Femur (tissue), 1 donor: Measurements from ENCODE around the gene ZBTB20.

Source experiments
- DNase-seq: peaks from one replicate; pipeline ENCODE4 v3.0.0-alpha.2; 2017

ZBTB20 gene

DNA sequence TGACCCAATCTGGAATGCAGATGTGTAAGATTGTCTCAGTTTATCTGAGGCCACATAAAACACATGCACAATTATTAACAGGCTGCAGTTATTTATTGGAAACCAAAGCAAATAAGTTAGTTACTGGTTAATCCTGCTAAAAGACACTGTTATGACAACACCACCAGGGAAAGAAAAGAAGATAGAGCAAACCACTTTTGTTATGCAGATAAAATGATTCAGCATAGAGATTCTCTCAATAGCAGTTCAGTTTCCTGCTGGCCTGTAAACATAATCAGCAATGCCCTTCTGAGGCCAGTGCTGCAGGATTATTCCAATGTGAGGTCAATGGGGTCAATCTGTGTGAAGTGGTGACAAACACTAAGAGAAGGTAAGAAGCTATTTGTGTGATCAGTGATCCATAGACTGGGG is 244.4 kb downstream of the ZBTB20 start:
- DNase-seq, result no peak

DNA sequence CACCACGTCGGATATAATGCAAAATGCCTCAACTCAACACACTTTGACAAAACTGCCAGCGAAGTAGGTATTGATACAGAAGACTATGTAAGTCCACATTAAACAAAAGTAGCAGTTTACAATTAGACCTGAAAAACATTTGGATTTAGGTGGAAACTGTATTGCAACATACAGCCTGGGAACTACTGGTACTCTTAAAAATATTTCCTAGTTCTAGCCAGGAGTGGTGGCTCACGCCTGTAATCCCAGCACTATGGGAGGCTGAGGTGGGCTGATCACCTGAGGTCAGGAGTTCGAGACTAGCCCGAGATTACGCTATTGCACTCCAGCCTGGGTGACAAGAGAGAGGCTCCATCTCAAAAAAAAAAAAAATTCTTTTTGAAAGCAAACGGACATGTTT is 246.2 kb downstream of the ZBTB20 start:
- no peak for DNase-seq

DNA sequence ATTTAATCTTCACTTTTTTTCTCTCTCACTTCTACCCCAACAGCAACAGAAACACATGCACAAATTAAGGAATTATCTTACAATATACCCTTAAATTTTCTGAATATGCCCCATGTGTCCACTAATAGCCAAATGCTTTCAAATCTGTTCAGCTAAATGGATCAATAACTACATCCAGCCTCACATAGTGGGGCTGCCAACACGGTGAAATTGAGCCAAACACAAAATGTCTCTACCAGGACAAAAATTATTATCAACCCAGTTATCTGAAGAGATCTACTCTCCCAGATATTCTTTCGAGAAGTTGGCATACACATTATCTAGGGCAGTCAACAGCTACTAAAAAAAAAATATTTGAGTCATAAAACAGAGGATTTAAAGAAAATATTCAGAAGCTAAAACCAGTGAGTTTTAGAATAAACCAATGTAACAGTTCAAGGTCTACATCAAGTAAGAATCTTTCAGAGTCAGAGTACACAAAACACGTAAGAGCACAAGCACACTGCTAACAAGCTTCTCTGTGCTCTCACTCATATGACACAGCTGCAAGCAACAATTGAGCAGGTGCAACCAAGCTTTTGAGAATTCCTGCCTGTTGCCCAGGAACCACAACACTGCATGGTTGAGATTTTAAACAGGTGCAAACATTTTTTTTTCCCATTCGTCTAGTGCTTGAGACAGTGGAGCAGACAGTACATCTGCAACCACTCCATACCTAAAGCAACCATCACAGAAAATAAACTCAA is 247.7 kb downstream of the ZBTB20 start:
- DNase-seq, result peak; percentile 59

DNA sequence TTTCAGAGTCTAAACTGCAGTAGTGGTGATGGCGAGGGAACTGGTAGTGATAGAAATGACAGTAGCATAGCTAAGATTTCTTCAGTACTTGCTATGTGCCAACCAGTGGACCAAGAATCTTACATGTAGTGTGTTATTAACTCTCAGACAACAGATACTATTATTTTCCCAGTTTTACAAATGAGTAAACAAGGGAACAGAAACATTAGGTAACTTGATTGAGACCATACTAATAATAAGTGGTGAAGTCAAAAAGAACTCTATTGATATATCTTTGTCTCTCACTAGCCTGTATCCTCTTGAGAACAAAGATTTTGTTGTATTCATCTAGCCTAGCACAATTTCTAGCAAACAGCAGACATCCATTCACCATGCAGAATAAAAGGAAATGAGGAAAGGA is 250.1 kb downstream of the ZBTB20 start:
- DNase-seq, result no peak

DNA sequence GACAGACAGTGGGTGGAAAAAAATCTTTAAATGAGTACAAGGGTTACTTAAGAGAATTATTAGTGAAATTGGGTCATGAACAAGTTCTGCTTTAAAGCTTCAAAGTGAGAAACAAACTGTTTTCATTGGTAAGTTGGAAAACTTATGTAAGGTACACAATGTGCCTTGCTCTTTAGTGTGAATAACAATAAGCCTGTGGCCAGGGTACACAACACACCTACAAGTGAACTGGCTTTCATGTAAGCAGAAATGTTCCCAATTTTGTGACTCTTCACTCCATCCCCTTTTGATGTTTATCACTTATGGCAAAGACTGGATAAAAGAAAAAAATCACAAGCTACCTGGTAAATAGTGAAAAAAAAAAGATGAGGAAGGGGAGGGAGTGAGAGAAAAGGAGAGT is 253.7 kb downstream of the ZBTB20 start:
- no peak for DNase-seq

DNA sequence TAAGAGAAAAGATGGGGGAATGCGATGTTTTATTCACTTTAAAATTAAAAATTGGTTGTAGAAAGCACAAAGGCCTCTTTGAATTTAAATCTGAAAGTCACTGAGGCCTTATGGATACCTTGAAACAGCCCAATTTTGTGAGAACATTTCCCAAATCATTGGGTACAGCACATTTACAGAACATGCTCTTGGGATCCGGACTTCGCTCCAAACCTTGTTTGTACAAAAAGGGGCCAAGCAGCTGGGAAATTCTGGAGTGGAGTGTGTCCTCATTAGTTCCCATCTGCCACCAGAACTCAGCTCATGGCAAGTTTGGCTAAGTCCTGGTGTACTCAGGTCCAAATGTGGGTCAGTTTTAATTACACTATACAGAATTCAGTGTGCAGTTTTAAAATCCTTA is 254.2 kb downstream of the ZBTB20 start:
- DNase-seq, result no peak

DNA sequence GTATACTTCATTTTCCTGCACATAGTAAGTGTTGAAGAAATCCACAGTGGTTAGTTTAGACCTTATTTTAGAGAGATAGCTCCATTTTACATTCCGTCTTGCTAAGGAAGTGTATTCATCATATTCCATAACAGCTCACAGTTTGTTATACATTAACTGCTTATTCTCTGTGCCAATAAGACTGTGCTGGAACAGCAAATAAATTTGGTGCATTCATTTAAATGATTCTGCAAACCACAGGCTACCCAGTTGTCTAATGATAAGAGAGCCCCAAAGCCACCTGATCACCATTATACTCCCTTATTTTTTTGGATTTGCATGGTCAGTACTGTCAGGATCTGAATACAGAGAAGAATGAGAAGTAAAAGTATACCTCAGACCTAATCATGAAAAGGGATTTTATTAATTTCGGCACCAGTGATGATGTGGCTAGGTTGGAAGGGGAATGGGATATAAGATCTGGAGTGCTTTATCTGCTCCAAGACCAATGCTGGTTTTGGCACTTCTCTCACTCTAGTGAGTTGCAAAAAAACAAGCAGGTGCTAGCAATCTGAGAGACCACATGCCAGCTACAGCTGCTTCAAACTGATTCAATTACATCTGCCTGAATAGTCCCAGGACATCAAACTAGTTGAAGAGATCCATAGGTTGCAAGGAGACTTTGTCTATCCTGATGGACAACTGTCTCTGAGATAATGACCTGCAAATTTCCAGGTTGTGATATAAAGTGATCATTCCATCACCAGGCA is 254.8 kb downstream of the ZBTB20 start:
- DNase-seq, result peak; percentile 30

DNA sequence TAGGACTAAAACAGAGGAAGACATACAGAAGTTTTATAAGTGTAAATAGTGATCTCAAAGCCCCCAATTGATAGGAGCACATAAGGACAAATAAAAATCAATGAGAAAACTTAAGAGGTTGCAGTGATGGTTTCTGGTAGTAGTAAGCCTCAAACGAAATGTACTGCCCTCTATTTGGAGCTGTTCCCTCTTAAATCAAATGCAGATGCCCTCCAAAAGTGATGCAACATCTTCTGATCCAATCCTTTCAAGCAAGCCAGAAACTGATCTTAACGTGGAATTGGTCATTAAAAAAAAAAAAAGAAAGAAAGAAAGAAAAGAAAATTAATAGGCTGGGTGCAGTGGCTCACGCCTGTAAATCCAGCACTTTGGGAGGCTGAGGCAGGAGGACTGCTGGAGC is 259.3 kb downstream of the ZBTB20 start:
- DNase-seq, result no peak

DNA sequence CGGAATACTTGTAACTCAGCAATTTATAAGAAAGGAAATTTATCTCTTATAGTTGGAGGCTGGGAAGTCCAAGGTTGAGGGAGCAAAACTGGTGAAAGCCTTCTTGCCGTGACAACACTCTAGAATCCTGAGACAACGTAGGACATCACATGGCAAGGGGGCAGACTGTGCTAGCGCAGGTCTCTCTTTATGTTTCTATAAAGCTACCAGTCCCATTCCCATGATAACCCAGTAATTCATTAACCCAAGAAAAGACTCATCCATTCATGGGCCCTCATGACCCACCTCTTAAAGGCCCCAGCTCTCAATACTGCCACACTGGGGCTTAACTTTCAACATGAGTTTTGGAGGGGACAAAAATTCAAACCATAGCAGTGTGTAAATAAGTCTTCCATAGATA is 260.2 kb downstream of the ZBTB20 start:
- DNase-seq, result no peak

DNA sequence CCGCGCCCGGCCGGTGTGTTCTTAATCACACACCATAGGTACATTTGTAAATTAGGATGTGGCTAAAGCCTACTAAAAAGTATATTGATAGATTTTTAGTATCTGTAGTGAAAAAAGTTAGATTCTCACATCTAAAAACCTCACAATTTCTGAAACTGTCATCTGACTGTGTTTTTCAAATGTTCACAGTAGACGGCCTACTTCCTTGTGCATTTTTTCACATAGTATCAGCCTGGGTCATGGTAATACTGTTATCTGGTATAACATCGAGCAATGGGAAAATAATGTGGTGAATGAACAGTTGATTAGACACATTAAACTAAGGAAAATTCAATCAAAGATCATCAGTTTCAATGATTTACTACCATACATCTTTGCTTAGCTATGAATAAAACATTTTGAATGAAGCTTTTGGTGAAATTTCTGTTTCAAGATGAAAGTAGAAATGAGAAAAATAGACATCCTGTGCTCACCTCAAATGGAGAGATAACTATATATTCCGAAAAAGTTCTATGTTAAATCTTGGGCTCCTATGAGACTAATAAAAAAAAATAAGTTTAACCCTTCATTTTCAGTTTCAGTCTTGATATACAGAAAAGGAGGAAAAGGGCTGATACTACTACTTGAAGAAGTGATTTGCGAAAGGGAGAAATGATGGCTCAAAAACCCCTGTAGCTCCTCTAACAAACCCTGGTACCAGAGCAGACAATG is 262.7 kb downstream of the ZBTB20 start:
- DNase-seq, result no peak

DNA sequence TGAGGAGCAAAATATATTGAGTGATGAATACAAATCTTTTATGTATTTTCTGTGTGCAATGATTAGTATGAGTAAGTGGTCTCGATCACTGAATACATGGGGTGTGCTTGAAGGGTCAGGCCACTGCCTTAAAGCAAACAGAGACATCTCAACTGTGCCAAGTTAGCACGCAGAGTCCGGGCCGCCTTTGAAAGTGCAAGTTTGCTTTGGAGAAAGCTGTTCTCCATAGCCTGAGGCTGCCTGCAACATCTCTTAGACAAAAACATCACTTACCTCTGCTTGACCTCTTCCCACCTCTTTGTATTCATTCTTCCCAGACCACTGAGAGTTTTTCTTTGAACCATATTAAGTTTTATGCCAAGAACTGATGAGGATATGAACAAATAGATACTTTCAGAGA is 267.0 kb downstream of the ZBTB20 start:
- no peak for DNase-seq

DNA sequence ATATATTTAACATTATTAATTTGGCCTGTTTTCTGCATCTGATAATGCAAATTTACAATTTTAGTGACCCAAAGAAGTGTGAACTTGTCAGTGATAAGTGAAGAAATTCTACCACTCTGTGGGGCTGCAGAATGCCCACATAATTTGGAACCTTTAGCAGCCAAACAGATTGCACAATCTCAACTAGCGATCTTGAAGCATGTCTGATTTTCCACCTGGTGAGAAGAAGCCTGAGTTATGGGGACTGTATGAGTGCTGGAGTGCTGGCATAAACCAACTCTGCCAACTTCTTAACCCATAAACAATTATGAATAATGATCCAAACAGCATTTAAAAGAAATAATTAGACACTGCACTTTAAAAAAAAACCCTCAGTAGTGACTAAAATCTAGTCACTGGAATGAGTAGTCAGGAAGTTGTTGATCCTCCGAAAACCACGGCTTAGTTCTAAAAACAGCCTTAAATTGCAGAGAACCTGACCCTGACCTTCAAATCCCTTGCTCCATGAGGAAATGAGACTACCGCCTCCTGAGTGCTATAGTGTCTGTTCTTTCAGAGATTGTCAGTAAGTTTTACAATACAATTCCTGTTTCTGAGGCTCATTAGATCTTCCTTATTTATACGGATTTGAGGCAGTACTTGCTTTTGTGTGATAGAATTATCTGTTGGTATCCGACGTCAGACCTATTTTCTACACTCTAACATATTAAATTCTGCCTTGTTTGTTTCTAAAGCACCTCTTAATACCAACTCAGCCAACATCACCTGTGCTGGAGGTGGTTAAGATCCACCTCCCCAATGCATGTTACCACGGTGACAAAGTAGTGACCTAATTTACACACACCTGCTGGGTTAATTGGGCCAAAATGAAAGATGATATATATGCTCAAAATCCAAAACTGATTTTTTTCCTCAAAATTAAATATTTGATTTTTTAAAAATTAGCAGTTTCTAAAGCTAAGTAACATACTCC is 267.7 kb downstream of the ZBTB20 start:
- DNase-seq, result no peak

DNA sequence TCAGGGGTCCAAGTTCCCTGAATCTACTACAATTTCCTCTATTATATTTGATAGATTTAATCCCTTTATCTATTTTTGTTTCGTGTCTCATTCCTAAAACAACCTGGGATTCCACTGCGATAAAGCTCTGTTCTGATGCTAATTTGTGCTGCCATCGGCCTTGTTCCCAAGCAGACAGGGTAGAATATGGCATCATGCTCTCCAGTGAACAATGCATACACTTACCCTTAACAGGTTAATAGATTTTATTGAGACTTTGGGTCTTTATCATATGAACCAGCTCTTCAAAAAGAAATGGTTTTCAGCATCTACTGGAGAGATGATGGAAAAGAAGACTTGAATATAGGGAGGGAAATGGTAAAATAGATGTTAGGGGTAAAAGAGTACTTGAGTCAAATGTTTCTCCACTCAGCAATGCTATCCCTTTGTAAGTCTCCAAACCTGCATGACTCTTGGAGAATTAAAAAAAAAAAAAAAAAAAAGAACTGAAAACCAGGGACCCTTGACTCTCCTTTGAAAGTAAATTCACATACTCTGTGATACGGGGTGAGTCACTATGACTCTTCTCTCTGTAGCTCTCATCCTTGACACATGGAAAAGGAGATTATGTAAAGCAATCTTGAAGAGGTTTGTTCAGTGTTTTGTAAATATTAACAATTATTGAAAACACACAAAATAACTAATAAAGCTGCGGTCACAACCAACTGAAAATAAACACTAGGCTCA is 268.8 kb downstream of the ZBTB20 start:
- no peak for DNase-seq

DNA sequence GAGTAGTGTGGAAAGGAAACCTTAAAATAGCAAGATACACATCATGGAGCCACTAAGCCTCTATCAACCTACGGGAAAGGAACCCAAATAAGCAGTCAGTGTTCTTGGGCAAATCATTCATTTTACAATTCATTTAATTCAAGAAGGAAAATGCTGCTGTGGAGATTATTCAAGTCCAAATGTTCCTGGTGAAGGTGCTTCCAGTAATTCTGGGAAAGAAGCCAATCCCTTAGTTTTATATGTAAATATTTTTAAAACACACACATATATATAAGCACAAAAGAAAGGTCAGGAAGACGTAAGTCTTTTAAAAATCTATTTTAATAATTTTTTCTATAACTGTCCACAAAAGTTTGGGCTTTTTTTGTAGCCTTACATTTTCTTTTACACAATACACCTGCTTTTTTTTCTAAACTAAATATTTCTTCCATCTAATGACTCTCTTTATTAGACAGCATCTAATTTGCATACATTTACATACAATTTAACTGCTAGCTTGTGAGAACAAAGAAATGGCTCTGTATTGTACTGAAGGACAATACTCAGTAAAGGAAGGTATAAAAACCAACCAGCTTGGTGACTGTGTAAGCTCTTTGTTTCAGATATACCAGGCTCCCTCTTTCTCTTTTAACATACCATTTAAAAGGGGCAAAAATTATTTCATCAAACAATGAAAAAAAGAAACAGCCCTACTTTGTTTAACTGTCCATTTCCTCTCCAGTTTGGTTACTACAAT is 269.5 kb downstream of the ZBTB20 start:
- DNase-seq, result no peak

DNA sequence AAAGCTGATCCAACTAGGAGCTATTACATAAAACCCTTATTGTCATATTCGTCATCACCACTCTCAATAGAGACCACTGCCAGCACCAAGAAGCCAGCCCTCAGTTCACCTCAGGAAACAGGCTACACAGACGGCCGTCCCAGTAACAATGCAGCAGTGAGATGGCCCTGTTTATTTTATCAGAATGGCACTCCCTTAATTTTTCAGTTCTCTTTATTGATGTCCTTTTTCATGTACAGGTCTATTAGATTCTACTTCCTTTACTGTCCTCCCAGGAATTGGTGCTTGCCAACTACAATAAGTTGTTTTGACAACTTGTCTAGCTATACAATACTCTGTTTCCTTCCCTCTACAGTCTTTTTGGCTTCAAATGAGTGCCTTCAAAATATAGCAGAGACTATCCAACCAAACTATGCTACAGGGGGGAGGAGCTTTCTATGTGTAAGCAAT is 272.5 kb downstream of the ZBTB20 start:
- peak; percentile 29 for DNase-seq

DNA sequence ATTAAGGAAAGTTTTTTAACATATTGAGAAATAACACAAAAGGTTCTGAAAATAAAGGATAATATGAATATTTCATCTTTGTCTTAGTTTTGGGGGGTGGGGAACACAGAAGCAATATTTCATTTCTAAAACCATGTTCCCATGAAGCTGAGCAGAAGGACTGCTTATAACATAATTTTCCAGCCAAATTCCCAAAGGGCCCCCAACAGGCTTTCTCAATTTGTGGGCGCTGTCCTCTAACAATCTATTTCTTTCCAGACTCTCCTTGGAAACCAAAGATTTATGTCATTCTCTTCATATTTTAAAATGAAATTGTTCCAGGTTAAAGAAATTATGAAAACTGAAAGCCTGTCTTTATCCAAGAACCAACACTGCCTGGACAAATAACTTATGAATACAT is 273.5 kb downstream of the ZBTB20 start:
- DNase-seq, result no peak

DNA sequence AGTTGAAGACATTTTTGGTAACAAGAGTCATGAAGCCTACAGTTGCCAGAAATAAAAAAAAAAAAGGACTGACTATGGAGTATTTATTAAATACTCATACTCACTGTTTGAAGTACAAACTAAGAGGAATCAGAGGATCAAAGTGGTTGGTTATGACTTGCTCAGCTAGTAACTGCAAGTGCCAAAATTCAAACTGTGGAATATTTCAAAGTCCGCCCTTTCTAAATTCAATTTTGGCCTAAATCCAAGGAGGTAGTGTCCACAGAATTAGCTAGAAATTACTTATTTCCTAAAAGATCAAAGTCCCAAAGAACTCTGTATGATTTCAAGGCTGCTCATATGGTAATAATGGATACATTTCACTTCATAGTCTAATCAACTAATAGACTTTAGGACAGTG is 274.5 kb downstream of the ZBTB20 start:
- DNase-seq, result no peak

DNA sequence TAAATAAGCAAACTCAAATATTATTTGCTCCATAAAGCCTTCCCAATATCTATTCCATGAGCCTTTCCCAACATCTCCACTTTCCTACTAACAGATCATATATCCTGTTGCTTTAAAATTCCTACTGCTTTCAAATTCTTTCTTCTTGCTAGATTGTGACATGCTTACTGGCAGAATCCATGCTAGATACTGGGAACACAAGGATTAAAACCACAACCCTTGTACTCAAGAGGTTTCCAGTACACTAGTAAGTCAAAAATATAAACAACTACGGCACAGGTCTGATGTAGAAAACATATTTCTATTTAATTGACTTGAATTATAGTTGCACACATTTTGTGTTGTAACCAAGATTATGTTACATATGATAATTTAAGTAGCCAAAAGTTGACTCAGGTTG is 275.0 kb downstream of the ZBTB20 start:
- no peak for DNase-seq

DNA sequence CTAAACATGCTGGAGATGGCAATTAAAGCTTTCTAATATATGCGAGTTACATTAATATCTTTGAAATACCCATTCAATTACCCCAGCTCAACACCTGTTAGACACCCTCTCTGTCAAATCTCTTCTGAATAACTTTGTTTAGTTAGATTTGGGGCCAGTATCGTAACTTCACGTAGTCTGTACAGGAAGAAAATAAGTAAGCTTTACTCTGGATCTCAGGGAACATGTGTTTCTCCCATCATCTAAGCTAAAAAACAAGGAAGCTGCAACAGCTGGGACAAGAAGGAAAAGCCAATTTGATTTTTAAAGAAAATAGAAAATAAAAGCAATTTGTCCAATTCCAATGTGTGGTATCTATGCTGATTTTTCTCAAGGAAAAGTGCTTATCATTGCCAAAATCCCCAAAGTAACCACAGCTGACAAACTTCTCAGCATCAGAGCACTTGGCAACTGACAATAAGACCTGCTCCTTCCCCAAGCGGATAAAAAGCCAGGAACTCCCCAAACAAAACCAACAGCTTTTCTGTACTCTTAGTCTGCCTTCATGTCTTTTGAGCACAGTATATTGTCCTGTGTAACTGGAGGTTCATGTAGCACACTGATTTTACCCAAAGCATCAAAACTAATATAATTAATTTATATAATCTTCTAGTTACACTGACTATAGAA is 279.1 kb downstream of the ZBTB20 start:
- no peak for DNase-seq

DNA sequence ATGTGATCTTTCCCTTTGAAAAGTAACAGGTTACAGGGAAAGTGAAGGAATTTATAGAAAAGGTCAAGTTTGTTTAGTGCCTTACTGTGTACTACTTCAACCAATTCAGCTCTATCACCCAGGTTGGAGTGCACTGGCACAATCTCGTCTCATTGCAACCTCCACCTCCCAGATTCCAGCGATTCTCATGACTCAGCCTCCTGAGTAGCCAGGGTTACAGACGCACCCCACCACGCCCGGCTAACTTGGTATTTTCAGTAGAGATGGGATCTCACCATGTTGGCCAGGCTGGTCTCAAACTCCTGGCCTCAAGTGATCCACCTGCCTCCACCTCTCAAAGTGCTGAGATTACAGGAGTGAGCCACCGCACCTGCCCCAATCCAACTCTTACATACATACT is 279.7 kb downstream of the ZBTB20 start:
- DNase-seq, result no peak

DNA sequence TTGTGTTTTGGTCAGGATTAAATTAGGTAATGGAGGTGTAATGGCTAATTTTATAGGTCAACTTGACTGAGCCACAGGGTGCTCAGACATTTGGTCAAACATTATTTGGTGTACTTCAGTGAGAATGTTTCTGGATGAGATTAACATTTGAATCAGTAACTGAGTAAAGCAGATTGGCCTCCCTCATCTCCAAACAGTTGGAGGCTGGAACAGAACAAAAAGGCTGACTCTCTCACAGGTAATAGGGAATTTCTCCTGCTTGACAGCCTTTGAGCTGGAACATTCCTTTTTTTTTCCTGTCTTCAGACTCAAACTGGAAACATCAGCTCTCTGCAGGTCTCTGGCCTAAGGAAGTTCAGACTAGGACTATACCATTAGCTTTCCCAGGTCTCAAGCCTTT is 280.7 kb downstream of the ZBTB20 start:
- DNase-seq, result no peak
